HG03354 (cell line): ENCODE data around the gene P2RX7.
"Not testable (repeated sequence)": the region's sequence is repeated elsewhere in the genome, so short reads cannot be mapped to it uniquely, and the experiment has no call there.

ENCODE experiments used
- ATAC-seq: cut with Tn5 transposase; IDR thresholded peaks from one replicate; pipeline ENCODE4 v1.9.1; 2021; ENCODE audit warnings: mild to moderate bottlenecking; ENCODE audit not compliant: unreplicated experiment, poor library complexity, severe bottlenecking

Gene P2RX7

DNA sequence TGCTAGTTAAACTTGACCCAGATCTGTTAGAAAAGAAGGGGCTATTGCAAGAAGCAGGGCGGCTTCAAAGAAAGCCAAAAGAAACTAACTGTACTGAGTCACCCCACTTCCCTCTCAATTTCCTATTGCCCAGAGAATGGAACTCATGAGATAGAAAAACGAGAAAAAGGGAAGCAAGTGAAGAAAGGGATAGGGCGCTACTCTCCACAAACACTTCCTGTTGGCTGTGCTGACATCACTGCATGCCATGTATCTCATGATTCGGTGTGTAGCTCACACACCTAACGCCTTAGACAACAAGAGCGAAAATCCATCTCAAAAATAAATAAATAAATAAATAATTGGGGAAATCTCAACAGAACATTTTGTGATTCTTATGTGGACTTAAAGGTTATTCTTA is 64.2 kb downstream of the P2RX7 start:
- no peak for ATAC-seq

DNA sequence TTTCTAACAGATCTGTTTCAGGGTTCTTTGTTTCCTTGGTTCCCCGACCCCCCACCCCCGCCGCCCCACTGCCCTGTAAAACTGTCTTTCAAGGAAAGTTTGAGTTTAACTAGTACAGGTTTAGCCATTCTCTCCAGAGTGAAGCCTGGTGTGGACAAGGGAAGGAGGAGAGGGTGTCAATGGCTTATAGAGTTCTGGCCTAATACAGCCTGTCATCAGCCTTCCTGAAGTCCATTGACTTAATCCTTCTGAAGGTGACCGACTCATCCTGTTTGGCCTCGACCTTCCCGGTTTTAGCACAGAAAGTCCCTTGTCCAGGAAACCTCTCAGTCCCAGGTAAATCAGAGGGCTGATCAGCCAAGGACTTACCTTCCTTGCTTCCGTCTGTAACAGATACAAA is 66.3 kb downstream of the P2RX7 start:
- ATAC-seq, result no peak

- ATAC-seq, result not testable (repeated sequence)
These were observed 68.5 kb downstream of the P2RX7 start for GRCh38 chr12:121201140-121201539.

DNA sequence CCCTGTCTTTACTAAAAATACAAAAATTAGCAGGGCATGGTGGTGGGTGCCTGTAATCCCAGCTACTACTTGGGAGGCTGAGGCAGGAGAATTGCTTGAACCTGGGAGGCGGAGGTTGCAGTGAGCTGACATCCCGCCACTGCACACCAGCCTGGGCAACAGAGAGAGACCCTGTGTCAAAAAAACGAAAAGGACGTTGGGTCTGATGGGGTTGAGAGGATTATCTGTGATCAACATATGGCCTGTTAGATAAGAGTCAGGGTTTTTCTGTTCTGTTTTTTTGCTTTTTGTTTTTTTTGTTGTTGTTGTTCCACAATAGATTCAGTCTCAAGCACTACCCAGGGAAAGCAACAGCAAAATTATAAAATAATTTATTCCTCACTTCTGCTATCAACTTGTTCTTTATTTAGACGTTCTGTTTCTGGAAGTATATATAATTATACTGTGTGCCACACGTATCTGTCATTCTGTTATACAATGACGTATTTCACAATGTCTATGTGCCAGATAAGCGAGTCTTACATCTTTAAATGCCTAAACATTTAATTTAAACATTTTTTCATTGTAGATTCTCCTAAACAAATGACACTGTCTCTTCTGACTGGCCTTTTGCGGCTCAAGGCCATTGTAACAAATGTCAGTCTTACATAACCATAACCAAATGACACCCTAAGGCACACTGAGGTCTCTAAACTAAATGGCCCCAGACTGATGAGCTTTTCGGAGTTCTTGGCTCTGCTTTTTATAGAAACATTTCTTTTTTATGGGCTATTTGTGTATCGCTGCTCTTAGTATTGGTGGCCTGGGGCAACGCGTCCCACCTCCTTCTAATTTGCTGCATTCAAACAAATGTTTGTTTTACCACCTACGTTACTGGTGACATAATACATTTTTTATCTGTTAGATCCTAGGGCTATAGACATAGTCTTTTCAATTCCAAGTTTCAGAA is 70.0 kb downstream of the P2RX7 start:
- no peak for ATAC-seq

GRCh38 chr12:121203482-121203881 is 70.8 kb downstream of the P2RX7 start:
- no peak for ATAC-seq

DNA sequence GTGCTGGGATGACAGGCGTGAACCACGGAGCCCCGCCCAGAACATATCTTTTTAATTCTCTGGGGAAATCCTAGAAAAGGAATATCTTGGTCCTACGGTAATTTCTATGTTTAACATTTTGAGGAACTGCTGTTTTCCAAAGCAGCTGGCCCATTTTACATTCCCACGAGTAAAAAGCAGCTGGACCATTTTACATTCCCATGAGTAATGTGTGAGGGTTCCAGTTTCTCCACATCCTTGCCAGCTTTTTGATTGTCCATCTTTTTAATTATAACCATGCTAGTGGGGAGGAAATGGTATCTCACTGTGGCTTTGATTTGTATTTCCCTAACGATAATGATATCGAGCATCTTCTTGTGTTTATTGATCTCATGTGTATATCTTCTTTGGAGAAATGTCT is 72.8 kb downstream of the P2RX7 start:
- ATAC-seq, result no peak

DNA sequence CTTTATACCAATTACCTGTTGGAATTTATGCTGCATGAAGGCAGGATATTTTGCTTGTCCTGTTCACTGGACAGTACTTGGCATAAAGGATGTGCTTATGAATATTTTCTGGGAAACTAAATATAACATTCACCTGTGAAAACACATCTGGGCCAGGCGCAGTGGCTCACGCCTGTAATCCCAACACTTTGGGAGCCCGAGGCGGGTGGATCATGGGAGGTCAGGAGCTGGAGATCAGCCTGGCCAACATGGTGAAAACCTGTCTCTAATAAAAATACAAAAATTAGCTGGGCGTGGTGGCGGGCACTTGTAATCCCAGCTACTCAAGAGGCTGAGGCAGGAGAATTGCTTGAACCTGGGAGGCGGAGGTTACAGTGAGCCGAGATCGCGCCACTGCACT is 75.9 kb downstream of the P2RX7 start:
- not testable (repeated sequence) for ATAC-seq

- ATAC-seq, result no peak
These were observed 76.5 kb downstream of the P2RX7 start for GRCh38 chr12:121209221-121209620.

DNA sequence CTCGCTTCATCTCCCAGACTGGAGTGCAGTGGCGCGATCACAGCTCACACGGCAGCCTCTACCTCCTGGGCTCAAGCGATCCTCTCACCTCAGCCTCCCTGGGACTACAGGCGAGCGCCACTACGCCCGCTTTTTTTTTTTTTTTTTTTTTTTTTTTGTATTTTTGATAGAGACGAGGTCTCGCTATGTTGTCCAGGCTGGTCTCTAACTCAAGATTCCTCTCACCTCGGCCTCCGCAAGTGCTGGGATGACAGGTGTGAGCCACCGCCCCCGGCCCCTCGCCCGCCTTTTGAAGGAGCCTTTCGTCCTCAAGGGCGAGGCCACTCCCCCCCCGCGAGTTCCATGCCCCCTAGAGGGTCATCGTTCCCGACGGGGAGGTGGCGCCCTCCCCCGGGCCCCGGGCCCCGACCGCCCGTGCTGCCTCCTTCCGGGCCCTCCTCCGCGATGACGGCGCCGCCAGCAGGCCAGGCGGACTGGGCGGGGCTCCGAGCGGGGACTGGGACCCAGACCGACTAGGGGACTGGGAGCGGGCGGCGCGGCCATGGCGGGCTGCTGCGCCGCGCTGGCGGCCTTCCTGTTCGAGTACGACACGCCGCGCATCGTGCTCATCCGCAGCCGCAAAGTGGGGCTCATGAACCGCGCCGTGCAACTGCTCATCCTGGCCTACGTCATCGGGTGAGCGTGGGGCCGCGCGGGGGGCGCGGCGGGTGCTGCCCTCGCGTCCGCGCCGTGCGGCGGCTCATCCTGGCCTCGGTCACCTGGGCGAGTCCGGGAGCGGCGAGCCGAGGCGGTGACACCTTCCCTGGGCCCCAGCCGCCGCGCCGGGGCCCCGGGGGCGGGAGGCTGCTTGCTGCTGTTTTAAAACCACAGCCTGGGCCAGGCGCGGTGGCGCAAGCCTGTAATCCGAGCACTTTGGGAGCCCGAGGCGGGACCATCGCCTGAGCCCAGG is 77.2 kb downstream of the P2RX7 start, which contains the start of gene P2RX4:
Gene P2RX4 (plus strand): TSS at position 506 of the 949 bp plus-strand sequence. CDS start 36 bp downstream, at position 542.
- ATAC-seq, result peak; percentile 86

- ATAC-seq, result no peak
These were observed 80.2 kb downstream of the P2RX7 start for GRCh38 chr12:121212875-121213274.

- ATAC-seq, result no peak
These were observed 81.6 kb downstream of the P2RX7 start for GRCh38 chr12:121214166-121214777.

GRCh38 chr12:121214855-121215745 is 82.4 kb downstream of the P2RX7 start:
- no peak for ATAC-seq

DNA sequence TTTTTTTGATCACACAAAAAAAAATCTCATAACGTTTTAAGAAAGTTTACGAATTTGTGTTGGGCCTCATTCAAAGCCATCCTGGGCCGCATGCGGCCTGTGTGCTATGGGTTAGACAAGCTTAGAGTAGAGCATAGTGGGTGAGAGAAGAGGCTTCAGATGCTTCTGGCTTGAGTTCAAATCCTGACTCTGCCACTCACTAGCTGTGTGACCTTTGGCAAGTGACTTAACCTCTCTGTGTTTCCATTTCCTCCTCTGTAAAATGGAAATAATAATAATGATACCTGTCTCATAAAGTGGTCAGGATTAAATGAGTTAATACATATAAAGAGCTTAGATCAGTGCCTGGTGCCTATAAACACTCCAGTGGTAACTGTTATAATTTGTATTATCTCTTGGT is 83.4 kb downstream of the P2RX7 start:
- ATAC-seq, result no peak

GRCh38 chr12:121217063-121217462 is 84.4 kb downstream of the P2RX7 start:
- ATAC-seq, result no peak

DNA sequence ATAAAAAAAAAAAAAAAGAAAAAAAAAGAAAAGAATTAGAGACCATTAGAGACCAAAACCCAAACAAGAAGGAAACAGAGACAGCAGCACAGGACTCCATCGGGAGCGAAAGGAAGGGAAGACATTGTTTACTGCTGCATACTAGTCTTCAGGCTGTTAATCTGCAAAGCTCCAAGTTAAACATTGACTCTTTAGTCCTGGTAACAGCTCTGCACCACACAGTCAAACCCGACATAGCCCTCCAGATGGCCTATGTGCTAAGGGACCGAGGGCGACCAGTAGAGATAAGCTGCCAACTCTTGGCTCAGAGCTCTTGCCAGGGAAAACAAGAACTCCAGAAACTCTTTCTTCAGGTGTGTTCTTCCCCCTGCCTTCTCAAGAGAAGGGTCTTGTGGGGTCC is 85.1 kb downstream of the P2RX7 start:
- no peak for ATAC-seq

DNA sequence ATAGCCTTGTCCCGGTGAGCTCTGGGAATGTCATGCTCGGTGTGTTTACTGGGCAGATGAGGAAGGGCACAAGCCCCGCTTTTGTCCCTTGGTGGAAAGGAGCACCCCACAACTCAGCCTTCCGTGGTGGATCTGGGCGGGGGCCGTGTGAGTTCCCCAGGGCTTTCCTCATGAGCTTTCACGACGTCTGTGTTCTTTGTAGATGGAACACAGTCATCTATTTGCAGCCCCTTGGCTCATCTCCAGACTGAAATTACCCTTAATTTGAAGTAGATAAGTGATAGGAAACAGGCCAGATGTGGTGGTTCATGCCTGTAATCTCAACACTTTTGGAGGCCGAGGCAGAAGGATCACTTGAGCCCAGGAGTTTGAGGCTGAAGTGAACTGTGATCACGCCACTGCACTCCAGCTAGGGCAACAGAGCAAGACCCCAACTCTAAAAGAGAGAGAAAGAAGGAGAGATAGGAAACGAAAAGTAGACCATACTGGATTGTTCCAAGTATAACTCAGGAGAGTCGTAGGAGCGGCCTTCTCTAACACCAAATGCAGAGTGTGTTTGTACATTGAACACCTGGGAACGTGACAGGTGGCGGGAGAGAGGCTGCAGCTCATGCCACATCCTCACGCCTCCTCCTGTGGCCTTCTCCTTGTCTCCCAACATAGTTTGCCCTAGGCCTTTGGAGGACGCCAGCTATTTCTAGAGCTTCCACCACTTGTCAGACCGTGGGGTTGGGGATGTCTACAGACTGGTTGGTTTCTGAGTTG is 86.1 kb downstream of the P2RX7 start:
- ATAC-seq, result no peak

DNA sequence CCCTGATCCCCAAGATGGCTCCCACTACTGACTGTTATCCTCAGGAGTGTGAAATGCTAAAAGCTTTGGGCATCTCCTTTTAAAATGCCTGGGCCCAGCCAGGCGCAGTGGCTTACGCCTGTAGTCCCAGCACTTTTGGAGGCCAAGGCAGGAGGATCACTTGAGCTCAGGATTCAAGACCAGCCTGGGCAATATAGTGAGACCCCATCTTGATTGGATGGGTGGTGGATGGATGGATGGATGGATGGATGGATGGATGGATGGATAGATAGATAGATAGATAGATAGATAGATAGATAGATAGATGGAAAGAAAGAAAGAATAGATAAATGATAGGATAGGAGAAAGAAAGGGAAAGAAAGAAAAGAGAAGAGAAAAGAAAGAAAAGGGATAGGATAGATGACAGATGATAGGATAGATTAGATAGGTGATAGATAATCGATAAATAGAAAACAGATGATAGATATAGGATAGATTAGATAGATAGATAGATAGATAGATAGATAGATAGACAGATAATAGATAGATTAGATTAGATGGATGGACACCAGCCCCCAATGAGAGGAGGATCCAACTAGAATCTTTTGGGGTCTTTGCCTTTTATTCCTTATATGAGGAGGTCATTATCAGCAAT is 86.8 kb downstream of the P2RX7 start:
- no peak for ATAC-seq

DNA sequence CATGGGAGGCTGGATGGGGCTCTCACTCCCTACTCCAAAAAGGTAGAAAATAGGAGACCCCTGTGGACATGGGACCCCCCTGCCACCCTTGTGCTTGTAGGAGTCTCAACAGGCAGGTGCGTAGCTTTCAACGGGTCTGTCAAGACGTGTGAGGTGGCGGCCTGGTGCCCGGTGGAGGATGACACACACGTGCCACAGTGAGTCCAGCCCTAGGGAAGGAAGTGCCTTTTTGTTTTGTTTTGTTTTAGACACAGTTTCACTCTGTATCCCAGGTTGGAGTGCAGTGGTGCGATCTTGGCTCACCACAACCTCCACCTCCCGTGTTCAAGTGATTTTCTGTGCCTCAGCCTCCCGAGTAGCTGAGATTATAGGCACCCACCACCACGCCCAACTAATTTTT is 90.2 kb downstream of the P2RX7 start:
- ATAC-seq, result no peak
